LNCaP clone FGC (cell line): ENCODE data around the gene SGCG.
"Not testable (repeated sequence)": the region's sequence is repeated elsewhere in the genome, so short reads cannot be mapped to it uniquely, and the experiment has no call there.

Experiments
- DNase-seq: peaks from one replicate; pipeline ENCODE4 v3.0.0-alpha.2; 2011; ENCODE audit warnings: low read depth
- H3K4me3 ChIP-seq: 2 replicates; pipeline ENCODE4 v1.5.1; 2011; ENCODE audit warnings: mild to moderate bottlenecking, low read depth, low read length, control low read depth
- CTCF ChIP-seq: IDR thresholded peaks from 2 replicates; pipeline ENCODE4 v1.5.1; 2012; ENCODE audit warnings: mild to moderate bottlenecking; ENCODE audit not compliant: control insufficient read depth, insufficient read depth; ENCODE audit errors: extremely low read depth

SGCG gene

DNA sequence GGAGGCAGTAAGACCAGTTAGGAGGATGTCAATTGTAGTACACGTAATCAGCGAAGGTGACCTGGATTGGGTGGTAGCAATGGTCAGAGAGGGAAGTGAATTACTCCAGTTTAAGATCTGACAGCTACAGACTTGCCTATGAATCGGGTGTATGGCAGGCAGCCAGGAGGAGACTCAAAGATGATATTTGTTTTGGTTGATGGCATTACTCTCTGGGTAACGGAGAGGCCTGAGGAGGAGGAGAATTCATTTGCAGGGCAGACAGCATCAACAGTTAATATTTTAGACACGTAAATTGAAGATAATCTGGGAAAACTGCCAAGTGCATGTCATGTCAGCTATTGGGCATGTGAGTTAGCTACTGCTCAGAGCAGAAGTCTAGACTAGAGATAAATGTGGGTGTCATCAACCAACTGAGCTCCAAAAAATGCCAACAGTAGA is 109.2 kb downstream of the SGCG start:
- peak; percentile 3 for DNase-seq
- no peak overlapping the region for H3K4me3 ChIP-seq
- TF ChIP-seq CTCF = no peak

- TF ChIP-seq CTCF = no peak
- no peak for DNase-seq
- H3K4me3 ChIP-seq = no peak overlapping the region
Measured at GRCh38 chr13:23292586-23292985, 111.8 kb downstream of the SGCG start.

GRCh38 chr13:23314837-23315236 is 134.1 kb downstream of the SGCG start:
- H3K4me3 ChIP-seq, DNase-seq: not testable (repeated sequence)

DNA sequence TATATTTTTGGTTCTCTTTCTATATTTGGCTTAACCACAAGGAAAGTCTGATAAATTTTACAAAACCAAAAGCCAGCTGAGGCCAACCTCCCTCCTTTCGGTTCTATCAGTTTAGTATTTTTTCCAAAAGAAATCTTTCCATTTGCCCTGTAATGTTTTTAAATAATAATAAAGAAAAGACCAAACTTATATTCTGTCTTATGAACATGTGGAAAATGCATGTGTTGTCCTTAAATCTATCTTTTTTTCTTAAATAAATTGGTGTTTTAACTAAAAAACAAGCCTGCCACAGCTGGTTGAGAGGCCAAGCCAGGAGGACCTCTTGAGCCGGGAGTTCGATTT is 139.1 kb downstream of the SGCG start:
- H3K4me3 ChIP-seq = no peak overlapping the region
- TF ChIP-seq CTCF = no peak
- DNase-seq = no peak

GRCh38 chr13:23320926-23321534 is 140.3 kb downstream of the SGCG start:
- no peak for DNase-seq
- H3K4me3 ChIP-seq = no peak overlapping the region
- TF ChIP-seq CTCF = no peak

DNA sequence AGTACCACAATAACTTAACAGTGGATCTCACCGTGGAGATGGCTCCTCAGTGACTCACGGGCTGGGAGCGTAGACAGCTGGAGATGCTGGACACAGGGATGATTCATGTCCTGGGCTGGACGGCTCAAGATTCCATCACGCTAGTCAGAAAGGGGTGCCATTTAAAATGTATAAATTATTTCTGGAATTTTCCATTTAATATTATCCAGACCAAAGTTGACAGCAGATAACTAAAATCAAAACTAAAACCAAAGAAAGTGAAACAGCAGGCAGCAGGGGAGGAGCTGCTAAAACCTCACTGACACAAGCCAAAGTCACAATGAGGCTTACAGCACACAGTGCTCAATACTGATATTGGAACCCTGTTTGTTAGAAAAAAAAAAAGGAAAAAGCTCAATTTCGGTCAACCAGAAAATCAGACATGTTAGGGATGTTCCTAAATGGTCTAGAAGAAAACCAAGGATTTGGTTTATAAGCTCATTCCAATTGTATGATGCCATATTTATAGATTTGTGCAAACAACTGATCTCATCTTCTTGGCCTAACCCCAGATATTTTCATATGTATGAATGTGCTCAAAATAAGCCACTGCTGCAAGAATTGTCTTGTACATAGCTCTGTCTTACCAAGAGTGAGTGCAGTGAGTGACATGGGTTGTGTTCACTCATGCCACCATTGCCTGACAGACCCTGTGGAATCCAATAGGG is 140.9 kb downstream of the SGCG start:
- no peak overlapping the region for H3K4me3 ChIP-seq
- peak; percentile 56 for DNase-seq
- TF ChIP-seq CTCF = no peak

DNA sequence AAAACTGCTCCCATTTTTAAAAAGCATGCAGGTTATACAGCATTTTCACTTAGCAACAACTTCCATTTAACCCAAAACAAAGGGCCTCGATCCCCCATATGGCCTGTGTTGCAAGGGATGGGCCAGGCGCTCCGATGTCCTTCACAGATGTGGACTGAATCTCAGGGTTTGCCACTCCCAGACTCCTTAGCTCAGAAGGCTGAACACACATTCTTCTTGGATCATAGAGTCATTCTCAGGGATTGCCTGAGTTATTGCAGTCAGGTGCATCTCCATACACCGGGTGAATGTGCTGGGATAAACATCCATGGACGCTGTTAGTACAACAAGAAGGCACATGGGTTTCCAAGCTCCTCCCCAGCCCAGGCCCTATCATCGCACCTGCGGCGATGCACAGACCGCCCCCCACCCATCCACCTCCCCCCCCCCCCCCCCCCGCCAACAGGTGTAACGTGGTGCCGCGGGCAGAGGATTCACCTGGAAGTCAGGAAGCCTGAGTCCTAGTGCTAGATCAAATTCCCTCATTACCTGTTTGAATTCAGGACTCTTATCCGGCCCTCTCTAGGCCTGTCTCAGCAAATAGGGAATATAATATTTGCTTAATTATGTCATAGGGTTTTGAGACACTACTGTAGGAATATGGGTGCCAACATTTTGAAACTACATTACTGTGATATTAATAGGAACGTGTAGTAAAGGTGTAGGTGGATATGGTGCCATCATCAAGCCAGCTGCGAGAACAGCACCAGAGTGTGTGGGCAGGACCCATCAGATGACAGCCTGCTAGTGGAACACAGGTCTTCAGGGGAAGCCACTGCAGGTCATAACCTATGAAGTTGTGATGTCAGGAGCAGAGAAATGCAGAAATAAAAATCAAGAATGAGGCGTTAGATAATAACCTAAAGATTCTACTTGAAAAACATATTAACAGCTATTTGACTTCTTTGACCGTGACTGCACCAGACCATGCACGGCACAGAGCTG is 141.9 kb downstream of the SGCG start:
- no peak for TF ChIP-seq CTCF
- DNase-seq = peak; percentile 36
- no peak overlapping the region for H3K4me3 ChIP-seq
